ENCODE results near the gene DENND5B. TPM values are rescaled to one million over a fixed set of nuclear protein-coding genes. Genes with fewer than 3 reads are reported as not detected.

The DENND5B gene
- total RNA-seq, 1 experiment from 2014 or later: 18.6 TPM

DNA sequence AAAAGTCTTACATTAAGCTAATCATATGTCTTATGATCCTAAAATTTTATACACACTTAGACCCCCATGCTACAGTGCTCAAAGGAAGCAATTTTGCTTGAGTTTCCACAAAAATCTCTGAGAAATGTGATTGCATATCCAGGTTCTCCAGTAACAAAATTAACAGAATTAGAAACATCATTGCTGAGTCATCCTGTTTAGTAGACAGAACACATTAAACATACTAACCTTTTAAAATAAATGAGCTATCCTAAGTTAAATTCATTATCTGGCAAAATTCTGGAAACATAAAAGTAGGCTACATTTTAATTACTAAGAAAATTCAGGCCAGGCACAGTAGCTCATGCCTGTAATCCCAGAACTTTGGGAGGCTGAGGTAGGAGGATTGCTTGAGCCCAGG is 94.7 kb downstream of the DENND5B start:
- BruUV-seq (replicated peaks): no TSS peak
- H3K27ac Mint-ChIP-seq (ENCODE audit: low read depth, unreplicated experiment): peak overlapping the region; percentile 31
- H3K36me3 Mint-ChIP-seq (ENCODE audit: insufficient read depth, unreplicated experiment): peaks cover 13% of the 10 kb centered on the region
- no peak overlapping the region for H3K4me3 Mint-ChIP-seq (ENCODE audit: unreplicated experiment)
- no peaks in the 10 kb centered on the region for H3K9me3 Mint-ChIP-seq (ENCODE audit: unreplicated experiment)
- ChIA-PET CTCF (interaction anchor here (1.3 kb wide), 1 partner anchor 89 kb away, joined by 3 read pairs; no protein-coding TSS in a partner anchor), POLR2A (interaction anchor here (1.2 to 2.8 kb wide), 5 partner anchors 10 to 82 kb away, joined by 3 to 15 read pairs (median 4); no protein-coding TSS in a partner anchor)
- intact Hi-C loops (cut with micrococcal nuclease): no loop called here
- DNase-seq (ENCODE audit: unreplicated experiment): no peak
- H3K4me1 Mint-ChIP-seq (ENCODE audit: insufficient read depth, unreplicated experiment): peaks cover 29% of the 10 kb centered on the region
- no peaks in the 10 kb centered on the region for H3K27me3 Mint-ChIP-seq (ENCODE audit: insufficient read depth, unreplicated experiment)
- TF ChIP-seq, protein P1, sequence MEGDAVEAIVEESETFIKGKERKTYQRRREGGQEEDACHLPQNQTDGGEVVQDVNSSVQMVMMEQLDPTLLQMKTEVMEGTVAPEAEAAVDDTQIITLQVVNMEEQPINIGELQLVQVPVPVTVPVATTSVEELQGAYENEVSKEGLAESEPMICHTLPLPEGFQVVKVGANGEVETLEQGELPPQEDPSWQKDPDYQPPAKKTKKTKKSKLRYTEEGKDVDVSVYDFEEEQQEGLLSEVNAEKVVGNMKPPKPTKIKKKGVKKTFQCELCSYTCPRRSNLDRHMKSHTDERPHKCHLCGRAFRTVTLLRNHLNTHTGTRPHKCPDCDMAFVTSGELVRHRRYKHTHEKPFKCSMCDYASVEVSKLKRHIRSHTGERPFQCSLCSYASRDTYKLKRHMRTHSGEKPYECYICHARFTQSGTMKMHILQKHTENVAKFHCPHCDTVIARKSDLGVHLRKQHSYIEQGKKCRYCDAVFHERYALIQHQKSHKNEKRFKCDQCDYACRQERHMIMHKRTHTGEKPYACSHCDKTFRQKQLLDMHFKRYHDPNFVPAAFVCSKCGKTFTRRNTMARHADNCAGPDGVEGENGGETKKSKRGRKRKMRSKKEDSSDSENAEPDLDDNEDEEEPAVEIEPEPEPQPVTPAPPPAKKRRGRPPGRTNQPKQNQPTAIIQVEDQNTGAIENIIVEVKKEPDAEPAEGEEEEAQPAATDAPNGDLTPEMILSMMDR (IDR thresholded peaks at IDR 0.05; ENCODE audit: unreplicated experiment): no peak

DNA sequence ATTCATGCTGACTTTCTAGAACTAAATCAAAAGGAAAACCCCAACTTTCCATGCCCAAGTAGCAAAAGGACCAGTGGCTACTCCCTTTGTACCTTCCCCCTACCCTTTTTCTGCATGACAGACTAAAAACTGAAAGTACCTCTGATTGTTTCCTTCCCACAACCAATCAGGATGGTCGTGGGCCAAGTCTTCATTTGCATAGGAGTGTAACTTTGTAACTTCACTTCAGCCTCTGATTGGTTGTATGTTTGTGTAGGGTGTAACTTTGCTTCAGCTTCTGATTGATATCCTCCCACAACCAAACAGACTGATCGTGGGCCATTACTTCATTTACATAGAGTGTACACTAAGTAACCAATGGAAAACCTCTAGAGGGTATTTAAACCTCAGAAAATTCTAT is 96.5 kb downstream of the DENND5B start:
- ChIA-PET CTCF (no interaction called here), POLR2A (interaction anchor here (0.7 to 1.1 kb wide), 4 partner anchors 23 to 96 kb away, joined by 3 to 5 read pairs (median 4); no protein-coding TSS in a partner anchor)
- Mint-ChIP-seq H3K4me3 (ENCODE audit: unreplicated experiment) (no peak overlapping the region), H3K27me3 (ENCODE audit: insufficient read depth, unreplicated experiment) (no peaks in the 10 kb centered on the region), H3K4me1 (ENCODE audit: insufficient read depth, unreplicated experiment) (peaks cover 41% of the 10 kb centered on the region), H3K27ac (ENCODE audit: low read depth, unreplicated experiment) (peak overlapping the region; percentile 67), H3K9me3 (ENCODE audit: unreplicated experiment) (peaks cover 7% of the 10 kb centered on the region), H3K36me3 (ENCODE audit: insufficient read depth, unreplicated experiment) (peaks cover 13% of the 10 kb centered on the region)
- intact Hi-C loops (cut with micrococcal nuclease): no loop called here
- TF ChIP-seq, protein P1 (IDR thresholded peaks at IDR 0.05; ENCODE audit: unreplicated experiment): no peak
- no TSS peak for BruUV-seq (replicated peaks)
- no peak for DNase-seq (ENCODE audit: unreplicated experiment)

DNA sequence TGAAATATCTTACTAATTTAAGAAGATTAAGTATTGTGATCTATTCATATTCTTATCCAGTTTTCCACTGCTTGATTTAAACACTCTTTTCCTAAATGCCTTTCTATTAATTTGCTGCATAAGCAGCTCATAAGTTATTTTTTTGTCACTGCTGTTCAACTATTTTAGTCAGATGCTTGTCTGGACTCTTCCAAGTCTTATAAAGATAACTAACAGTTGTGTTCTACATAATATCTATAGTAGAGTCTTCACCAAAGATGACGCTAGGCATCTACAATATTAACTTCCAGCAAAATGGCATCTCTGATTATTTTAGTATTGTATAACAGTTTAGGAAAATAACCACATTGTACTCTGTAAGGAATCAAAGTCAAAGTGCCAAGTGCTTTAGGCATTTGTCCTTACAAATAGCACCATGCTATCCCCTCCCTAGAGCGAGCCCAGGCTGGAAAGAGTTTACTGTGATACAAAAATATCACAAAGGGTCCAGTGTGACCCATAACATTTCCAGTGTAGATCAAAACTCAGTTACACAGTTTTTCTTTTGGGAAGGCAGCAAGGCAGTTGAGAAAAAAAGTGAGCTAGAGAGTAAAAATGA is 98.2 kb downstream of the DENND5B start:
- peak; percentile 13 for DNase-seq (ENCODE audit: unreplicated experiment)
- Mint-ChIP-seq H3K36me3 (ENCODE audit: insufficient read depth, unreplicated experiment) (peaks cover 13% of the 10 kb centered on the region), H3K4me3 (ENCODE audit: unreplicated experiment) (peak overlapping the region; percentile 15), H3K27me3 (ENCODE audit: insufficient read depth, unreplicated experiment) (no peaks in the 10 kb centered on the region), H3K27ac (ENCODE audit: low read depth, unreplicated experiment) (peak overlapping the region; percentile 67), H3K4me1 (ENCODE audit: insufficient read depth, unreplicated experiment) (peaks cover 38% of the 10 kb centered on the region), H3K9me3 (ENCODE audit: unreplicated experiment) (peaks cover 7% of the 10 kb centered on the region)
- ChIA-PET CTCF (interaction anchor here (0.6 to 1.0 kb wide), 5 partner anchors 11 to 428 kb away, joined by 3 to 4 read pairs (median 4); no protein-coding TSS in a partner anchor), POLR2A (interaction anchor here (0.8 to 4.5 kb wide), 12 partner anchors 10 to 166 kb away, joined by 3 to 64 read pairs (median 6); partner anchors contain the start of genes DENND5B and SINHCAF)
- TF ChIP-seq, protein P1 (IDR thresholded peaks at IDR 0.05; ENCODE audit: unreplicated experiment): no peak
- intact Hi-C loops (cut with micrococcal nuclease): no loop called here
- BruUV-seq (replicated peaks): no TSS peak

DNA sequence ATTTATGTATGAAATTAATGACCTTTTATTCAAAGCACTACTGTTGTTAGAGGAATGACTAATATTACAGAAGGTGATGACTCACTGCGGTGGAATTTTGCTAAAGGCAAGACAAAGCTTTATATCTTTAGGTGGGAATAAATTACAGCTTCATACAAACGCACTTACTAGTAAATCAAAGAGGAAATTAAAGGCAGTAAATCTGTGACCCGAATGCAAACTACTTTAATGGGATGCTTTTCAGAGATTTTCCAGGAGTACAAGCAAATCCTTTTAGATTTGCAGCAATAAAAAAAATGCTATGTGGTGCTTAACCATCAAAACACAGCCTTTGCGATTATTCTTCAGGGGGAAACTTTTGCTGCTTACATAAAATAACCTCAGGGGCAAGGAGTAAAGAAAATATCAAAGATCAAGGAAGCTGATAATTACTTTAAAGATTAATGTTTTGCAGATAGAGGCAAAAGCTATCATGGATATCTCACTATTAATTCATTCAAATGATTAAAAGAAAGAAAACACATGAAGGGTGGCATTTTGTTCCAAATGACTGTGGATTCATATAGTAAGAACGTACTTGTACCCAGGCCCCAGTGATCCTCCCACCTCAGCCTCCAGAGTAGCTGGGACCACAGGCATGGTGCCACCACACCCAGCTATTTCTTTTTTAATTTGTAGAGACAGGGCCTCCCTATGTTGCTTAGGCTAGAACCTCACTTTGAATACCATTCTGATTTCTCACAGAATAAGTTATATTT is 98.9 kb downstream of the DENND5B start:
- CTCF ChIA-PET: interaction anchor here (0.7 to 1.2 kb wide), 6 partner anchors 9 to 90 kb away, joined by 3 to 4 read pairs (median 3); no protein-coding TSS in a partner anchor
- peak; percentile 89 for DNase-seq (ENCODE audit: unreplicated experiment)
- BruUV-seq (replicated peaks): no TSS peak
- intact Hi-C loops (cut with micrococcal nuclease): no loop called here
- H3K4me1 Mint-ChIP-seq (ENCODE audit: insufficient read depth, unreplicated experiment): peaks cover 38% of the 10 kb centered on the region
- peak overlapping the region; percentile 53 for H3K4me3 Mint-ChIP-seq (ENCODE audit: unreplicated experiment)
- H3K9me3 Mint-ChIP-seq (ENCODE audit: unreplicated experiment): peaks cover 7% of the 10 kb centered on the region
- H3K27me3 Mint-ChIP-seq (ENCODE audit: insufficient read depth, unreplicated experiment): no peaks in the 10 kb centered on the region
- TF ChIP-seq, protein P1 (IDR thresholded peaks at IDR 0.05; ENCODE audit: unreplicated experiment): no peak
- peak overlapping the region; percentile 67 for H3K27ac Mint-ChIP-seq (ENCODE audit: low read depth, unreplicated experiment)
- POLR2A ChIA-PET: interaction anchor here (0.6 to 4.5 kb wide), 18 partner anchors 10 to 167 kb away, joined by 3 to 64 read pairs (median 4); partner anchors contain the start of genes DENND5B and SINHCAF
- peaks cover 13% of the 10 kb centered on the region for H3K36me3 Mint-ChIP-seq (ENCODE audit: insufficient read depth, unreplicated experiment)
